ENCODE data around the gene DNMT3L. TPM values are rescaled to one million over a fixed set of nuclear protein-coding genes. Genes with fewer than 3 reads are reported as not detected.

The DNMT3L gene
- total RNA-seq, 2 experiments from 2014 or later, result not detected

- peak overlapping the region; percentile 39 for H3K27ac ChIP-seq (ENCODE audit: low read depth, low read length, poor library complexity, severe bottlenecking)
- CTCF ChIA-PET (ENCODE audit: unreplicated experiment), result no interaction called here
- intact Hi-C loops (cut with micrococcal nuclease; ENCODE audit: unreplicated experiment), result no loop called here
Measured at GRCh38 chr21:44300262-44300959, 38.7 kb upstream of the DNMT3L start.

GRCh38 chr21:44299458-44300261 is 38.0 kb upstream of the DNMT3L start, which contains the start of gene PFKL:
Gene PFKL (plus strand): TSS chr21:44300053. CDS start chr21:44300106, 53 bp downstream.
- no TSS peak for BruUV-seq (replicated peaks)
- H3K27ac ChIP-seq (ENCODE audit: low read depth, low read length, poor library complexity, severe bottlenecking), result peak within 1 kb of the TSS; percentile 81
- no peak for TF ChIP-seq EZH2phosphoT487 (IDR thresholded peaks at IDR 0.05; ENCODE audit: borderline replicate concordance, low read depth, low read length)
- TF ChIP-seq, protein P1, sequence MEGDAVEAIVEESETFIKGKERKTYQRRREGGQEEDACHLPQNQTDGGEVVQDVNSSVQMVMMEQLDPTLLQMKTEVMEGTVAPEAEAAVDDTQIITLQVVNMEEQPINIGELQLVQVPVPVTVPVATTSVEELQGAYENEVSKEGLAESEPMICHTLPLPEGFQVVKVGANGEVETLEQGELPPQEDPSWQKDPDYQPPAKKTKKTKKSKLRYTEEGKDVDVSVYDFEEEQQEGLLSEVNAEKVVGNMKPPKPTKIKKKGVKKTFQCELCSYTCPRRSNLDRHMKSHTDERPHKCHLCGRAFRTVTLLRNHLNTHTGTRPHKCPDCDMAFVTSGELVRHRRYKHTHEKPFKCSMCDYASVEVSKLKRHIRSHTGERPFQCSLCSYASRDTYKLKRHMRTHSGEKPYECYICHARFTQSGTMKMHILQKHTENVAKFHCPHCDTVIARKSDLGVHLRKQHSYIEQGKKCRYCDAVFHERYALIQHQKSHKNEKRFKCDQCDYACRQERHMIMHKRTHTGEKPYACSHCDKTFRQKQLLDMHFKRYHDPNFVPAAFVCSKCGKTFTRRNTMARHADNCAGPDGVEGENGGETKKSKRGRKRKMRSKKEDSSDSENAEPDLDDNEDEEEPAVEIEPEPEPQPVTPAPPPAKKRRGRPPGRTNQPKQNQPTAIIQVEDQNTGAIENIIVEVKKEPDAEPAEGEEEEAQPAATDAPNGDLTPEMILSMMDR (conservative IDR thresholded peaks at IDR 0.05; ENCODE audit: low read length), result no peak

More at GRCh38 chr21:44300262-44300959, 38.7 kb upstream of the DNMT3L start:
- Histone ChIP-seq H3K4me3 (ENCODE audit: low read depth, low read length, poor library complexity, severe bottlenecking) (peak overlapping the region; percentile 86), H3K79me2 (ENCODE audit: insufficient read depth, low read depth, low read length) (peaks cover 7% of the 10 kb centered on the region; the same call in 1 of the 2 replicates), H2AFZ (ENCODE audit: low read length) (no peak overlapping the region), H3K4me2 (ENCODE audit: low read length) (peak overlapping the region; percentile 87), H4K20me1 (ENCODE audit: insufficient read depth, low read length) (no peaks in the 10 kb centered on the region; the same call in 1 of the 2 replicates), H3K9me2 (ENCODE audit: insufficient read depth, low read length) (no peaks in the 10 kb centered on the region), H3K4me1 (ENCODE audit: insufficient read depth, low read length, poor library complexity, severe bottlenecking) (peaks cover 82% of the 10 kb centered on the region), H3K36me3 (ENCODE audit: insufficient read depth, low read length) (no peaks in the 10 kb centered on the region), H3K9me3 (ENCODE audit: low read length) (no peaks in the 10 kb centered on the region)
- BruUV-seq (replicated peaks), result no TSS peak
- POLR2A ChIA-PET, result no interaction called here
- TF ChIP-seq, protein P1 (conservative IDR thresholded peaks at IDR 0.05; ENCODE audit: low read length), result no peak
- no peak for TF ChIP-seq EZH2phosphoT487 (IDR thresholded peaks at IDR 0.05; ENCODE audit: borderline replicate concordance, low read depth, low read length)
- DNase-seq (ENCODE audit: low spot score), result peak; percentile 70

More at GRCh38 chr21:44299458-44300261, 38.0 kb upstream of the DNMT3L start, which contains the start of gene PFKL:
- Histone ChIP-seq H3K9me3 (ENCODE audit: low read length) (no peaks in the 10 kb centered on the region), H3K36me3 (ENCODE audit: insufficient read depth, low read length) (no peaks in the 10 kb centered on the region), H3K79me2 (ENCODE audit: insufficient read depth, low read depth, low read length) (peaks cover 7% of the 10 kb centered on the region; the same call in 1 of the 2 replicates), H3K4me1 (ENCODE audit: insufficient read depth, low read length, poor library complexity, severe bottlenecking) (peaks cover 87% of the 10 kb centered on the region), H2AFZ (ENCODE audit: low read length) (peak within 1 kb of the TSS; percentile 67; the same call in 1 of the 2 replicates), H3K9me2 (ENCODE audit: insufficient read depth, low read length) (no peaks in the 10 kb centered on the region), H4K20me1 (ENCODE audit: insufficient read depth, low read length) (no peaks in the 10 kb centered on the region; the same call in 1 of the 2 replicates), H3K4me2 (ENCODE audit: low read length) (peak within 1 kb of the TSS; percentile 96), H3K4me3 (ENCODE audit: low read depth, low read length, poor library complexity, severe bottlenecking) (peak within 1 kb of the TSS; percentile 86)
- intact Hi-C loops (cut with micrococcal nuclease; ENCODE audit: unreplicated experiment), result no loop called here
- ChIA-PET CTCF (ENCODE audit: unreplicated experiment) (no interaction called here), POLR2A (no interaction called here)
- DNase-seq (ENCODE audit: low spot score), result peak; percentile 81
